RCC 7860 (cell line): ENCODE data around the gene SLX9.

Source experiments
- DNase-seq: peaks from one replicate; pipeline ENCODE4 v3.0.0-alpha.2; 2015; ENCODE audit warnings: low spot score
- FAIRE-seq: peaks from 2 replicates; lab custom pipeline; 2012; peaks lifted over from hg19 to GRCh38; lab: Jason Lieb, UNC

Gene SLX9

DNA sequence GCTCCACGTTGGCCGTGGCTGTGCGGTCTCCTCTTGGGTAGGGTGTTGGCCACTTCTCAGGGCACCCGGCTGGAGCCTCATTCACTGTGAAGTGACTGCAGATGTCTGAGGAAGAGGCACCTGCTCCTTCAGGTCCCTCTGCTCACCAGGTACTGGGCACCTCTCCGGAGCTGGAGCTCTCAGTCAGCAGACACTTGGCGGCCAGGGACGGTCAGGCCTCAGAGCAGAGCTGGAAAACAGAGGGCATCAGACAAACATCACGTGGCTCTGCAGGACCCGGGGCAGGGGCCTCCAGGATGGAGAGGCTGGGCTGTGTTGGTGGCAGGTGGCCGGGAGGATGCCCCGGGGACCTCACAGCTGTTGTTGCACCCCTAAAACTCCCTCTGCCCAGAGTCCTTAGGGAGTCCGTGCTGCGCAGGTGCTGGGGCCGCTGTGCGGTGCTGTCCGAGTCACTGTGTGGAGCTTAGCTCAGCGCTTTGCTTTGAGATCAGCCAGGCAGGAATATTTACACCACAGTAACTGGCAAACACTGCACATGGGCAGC is 59.7 kb downstream of the SLX9 start:
- FAIRE-seq (no peak), DNase-seq (no peak)

DNA sequence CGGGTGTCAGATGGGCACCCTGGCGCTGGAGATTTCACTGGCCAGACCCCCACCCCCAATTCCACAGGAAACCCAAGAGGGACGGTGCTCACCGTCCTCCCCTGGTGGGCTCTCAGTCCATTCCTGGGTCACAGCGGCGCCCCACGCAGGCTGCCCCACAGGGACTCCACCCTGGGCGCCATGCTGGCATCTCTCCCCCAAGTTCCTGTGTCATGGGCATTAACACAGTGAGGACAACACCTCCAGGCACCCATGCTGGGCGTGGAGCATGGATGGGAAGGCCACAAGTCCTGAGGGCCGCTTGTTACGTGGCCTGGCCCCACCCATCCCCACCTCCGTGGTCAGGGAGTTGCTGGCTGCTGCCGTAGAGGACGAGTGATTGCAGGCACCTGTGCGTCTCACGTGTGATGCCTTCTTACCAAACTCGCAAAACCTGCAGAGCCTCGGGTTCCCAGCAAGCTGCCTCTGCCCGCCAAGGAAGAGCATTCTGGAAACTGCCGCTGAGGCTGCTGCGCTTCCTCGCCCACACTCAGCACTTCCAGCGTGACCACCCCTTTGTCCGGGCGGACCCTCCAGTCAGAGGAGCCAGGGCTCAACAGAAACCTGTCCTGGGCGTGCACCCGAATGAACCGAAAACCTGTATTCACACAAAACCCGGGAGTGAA is 60.3 kb downstream of the SLX9 start:
- no peak for DNase-seq
- FAIRE-seq: no peak

DNA sequence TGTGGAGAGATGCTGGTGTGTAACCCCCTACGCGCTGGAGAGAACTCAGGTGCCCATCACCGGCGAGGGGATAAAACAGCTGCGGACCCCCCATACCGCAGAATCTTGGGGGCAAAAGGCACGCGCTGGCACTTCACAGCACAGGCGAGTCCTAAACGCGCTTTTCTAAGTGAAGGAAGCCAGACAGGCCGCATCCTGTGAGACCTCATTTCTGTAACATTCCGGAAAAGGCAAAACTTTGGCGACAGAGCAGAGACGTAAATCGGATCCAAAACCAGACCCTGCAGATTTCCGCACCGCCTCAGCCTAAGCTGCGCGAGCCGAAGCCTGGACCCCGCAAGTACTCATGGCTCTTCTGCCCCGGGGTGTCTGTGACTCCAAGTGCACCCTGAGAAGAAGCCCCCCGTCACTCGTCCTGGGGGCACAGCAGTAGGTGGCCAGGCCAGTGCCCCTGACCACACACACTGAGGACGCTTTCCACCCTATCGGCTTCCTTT is 60.9 kb downstream of the SLX9 start:
- no peak for FAIRE-seq
- DNase-seq: no peak

DNA sequence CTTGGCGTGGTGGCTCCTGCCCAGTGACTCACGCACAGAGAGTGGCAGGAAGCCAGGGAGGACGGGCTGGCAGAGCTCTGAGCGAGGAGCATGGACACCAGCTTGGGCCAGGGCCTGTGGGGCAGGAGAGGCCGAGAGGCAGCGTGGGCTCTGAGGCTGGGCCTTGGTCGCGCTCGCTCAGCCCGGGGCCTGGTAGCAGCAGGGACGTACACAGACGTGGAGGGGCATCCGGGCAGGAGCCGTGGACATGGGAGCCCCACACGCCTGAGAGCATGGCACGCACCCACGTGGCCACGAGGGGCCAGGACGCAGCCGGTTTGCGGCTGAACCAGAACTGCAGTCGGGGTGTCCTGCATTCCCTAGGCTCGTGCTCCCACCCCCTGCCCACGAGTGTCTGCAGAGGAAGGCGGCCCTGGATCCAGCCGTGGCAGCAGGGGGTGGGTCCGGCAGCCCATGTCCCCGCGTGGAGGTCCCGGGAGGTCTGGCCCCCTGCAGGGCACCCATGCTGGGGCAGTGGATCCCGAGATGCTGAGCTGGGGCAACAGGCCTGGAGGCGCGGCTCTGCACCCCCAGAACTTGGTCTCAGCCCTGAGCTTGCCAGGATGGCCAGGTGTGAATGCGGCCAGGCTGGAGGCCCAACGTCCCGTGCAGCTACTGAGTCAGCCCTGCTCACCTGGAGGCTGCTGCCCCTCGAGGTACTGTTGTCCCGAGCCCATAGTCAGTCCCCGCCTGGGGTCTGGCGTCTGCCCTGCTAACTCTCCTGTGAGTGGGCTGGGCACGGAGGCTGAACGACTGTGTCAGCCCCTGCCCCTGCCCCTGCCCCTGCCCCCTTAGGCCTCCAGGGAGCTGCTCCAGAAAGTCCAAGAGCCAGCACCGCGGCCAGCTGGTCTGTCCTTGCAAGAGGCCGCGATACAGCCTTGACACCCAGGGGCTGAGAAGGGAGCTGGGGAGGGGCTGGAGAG is 61.6 kb downstream of the SLX9 start:
- peak; percentile 71 for DNase-seq

DNA sequence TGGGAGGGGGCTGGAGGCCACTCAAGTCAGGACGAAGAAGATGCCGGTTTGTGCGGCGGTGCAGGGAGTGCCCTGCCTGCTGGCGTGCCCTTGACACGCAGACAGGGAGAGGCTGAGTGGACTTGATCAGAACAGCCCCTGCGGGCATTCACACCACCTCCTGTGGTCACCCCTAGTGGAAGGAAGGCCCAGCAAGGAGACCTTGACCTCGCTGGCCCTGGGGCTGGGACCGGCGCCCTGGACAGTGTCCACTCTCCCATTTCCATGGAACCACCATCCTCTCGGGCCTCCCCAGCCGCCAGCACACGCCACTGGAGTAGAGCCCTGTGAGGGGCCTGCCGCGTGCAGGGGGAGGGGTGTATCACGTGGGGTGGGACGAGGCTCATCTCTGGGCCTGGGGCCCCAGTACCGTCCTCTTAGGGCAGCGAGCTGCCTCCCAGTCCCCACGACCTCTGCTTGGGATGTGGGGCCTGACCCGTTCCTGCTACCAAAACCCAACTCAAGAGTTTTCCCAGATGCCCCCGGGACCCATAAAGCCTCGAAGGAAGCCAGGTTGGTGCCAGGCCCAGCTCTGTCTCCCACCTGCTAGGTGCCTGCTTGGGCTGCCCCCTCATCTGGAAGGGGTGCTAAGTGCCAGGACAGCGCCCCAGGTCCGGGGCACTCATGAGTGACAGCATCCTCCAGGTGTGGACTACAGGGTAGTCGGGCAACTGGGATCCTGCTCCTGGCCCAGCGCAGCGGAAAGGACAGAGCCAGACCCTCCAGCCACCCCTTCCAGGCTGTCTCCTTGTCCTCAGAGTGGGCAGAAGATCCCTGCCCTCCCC is 62.8 kb downstream of the SLX9 start:
- DNase-seq (no peak), FAIRE-seq (no peak)

More for the DNA sequence above, 61.6 kb downstream of the SLX9 start:
- FAIRE-seq: peak; percentile 42

DNA sequence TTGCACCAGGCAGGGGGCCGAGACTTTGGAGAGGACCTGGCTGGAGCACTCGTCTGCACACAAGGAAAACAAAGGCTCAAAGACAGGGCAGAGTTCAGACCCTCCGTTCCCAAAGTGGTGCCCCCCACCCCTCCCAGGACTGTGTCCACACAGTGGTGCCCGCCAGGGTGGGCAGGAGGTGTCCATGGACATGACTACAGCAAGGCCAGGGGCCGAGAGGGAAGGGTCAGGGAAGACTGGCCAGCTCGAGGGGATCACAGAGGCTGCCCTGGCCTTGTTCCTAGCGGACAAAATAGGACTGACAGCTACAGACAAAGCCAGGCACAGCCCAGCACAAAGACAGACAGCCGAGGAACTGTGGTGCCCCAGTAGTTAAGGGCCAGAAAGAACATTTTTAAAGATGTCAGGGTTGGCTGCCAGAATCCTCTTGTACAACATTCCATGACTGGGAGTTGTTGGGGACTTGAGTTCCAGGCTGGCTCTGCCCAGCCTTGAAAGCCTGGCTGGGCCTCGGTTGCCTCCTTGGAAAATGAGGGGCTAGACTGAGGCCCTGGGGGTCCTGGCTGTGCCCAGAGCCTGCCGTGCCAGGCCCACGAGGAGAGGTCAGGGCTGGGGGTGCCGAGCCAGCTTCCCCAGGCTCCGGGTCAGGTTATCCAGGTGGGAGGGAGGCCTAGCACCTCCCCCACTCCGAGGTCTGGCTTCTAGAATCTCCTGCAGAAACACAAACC is 63.7 kb downstream of the SLX9 start:
- FAIRE-seq: no peak
- no peak for DNase-seq

DNA sequence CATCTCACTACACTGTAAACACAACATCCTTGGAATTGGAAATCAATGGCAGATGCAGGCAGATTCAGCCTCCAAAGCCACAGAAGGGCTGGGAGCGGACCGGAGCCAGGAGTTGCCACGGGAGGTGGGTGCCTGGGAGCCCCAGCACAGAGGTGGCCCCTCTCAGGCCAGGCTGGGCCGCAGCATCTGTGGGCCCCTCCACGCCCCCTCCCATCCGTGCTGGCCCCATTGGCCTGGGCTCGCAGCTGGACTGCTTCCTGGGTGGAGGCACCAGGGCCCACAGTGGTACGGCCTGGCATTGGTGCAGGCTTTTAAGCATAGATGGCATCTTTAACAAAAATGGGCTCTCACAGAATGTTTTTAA is 64.2 kb downstream of the SLX9 start:
- DNase-seq: no peak
- no peak for FAIRE-seq

DNA sequence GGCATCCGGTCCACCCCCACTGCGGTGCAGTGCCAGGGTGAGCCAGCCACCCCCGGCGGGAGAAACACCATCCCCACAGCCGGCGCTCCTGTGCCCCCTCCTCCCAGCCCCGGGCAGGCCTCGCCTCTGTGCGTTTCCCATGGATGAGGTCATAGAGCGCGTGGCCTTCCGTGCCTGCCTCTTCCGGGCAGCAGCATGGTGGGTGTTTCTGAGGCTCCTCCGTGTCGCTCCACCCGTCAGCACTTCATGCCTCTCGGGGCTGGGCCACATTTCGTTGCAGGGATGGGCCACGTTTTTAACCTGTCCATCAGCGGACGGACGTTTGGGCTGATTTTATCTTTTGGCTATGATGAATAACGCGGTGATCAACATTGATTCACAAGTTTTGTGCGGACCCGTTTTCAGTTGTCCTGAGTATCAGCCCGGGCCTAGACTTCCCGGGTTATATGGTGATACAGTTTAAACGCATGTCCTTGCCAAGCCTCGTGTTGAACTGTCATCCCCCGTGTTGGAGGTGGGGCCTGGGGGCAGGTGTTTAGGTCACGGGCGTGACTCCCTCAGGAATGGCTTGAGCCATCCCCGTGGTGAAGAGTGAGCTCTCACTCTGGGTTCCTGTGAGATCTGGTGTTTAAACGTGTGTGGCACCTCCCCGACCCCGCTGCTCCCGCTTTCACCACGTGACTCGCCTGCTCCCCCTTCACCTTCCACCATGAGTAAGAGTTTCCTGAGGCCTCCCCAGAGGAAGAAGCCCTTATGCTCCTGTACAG is 64.8 kb downstream of the SLX9 start:
- FAIRE-seq: no peak

DNA sequence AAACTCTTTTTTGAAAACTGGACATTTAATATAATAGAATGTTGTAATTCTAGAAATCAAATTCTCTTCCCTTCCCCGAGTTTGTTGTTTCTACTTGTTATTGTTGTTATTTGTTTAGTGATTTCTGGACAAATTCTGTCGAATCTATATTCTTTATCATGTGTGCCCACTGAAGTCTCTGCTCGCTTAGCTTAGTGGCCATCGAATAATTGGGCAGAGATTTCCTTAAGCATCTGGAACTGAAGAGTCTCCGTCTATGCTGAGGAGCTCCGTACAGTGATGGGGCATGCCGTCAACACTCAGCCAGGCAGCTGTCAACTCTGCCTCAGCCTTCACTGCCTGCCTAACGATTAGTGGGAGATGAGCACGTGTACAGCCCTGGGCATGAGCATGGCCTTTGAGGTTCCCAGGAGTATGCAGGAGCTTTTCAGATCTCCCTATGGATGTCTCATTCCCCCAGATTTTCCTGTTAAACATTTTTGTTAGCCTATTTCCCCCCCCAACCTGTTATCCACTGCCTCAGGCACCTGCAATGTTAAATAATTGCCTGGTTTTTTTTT is 66.8 kb downstream of the SLX9 start:
- FAIRE-seq (no peak), DNase-seq (no peak)

More for the DNA sequence above, 64.8 kb downstream of the SLX9 start:
- DNase-seq: peak; percentile 20

DNA sequence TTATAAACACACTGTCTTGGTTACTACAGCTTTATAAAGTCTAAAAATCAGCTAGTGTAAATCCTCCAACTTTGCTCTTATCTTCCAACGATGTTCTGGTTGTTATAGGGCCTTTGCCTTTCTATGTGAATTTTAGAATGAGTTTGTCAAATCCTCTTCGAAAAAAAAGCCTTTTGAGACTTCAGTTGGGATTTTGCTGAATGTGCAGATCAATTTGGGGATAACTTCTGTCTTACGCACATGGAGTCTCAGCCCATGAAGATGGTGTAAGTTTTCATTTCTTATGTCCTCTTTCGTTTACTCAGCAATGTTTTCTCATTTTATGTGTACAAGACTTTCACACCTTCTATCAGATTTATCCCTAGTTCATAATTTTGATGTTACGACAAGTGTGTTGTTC is 69.8 kb downstream of the SLX9 start:
- DNase-seq (no peak), FAIRE-seq (no peak)

DNA sequence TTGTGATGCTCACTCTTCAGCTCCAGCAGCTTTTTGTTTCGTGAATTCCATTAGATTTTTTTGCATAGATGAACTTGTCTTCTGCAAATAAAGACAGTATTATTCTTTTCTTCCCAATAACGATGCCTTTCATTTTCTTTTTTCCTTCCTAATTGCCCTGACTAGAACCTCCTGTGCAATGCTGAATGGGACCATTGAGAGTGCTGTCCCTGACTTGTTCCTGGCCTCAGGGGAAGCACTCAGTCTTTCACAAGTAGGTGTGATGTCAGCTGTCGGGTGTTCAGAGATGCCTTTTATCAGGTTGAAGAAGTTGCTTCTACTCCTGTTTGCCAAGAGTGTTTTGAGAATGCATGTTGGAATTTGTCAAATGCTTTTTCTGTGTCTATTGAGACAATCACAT is 70.3 kb downstream of the SLX9 start:
- DNase-seq: no peak
- FAIRE-seq: no peak

DNA sequence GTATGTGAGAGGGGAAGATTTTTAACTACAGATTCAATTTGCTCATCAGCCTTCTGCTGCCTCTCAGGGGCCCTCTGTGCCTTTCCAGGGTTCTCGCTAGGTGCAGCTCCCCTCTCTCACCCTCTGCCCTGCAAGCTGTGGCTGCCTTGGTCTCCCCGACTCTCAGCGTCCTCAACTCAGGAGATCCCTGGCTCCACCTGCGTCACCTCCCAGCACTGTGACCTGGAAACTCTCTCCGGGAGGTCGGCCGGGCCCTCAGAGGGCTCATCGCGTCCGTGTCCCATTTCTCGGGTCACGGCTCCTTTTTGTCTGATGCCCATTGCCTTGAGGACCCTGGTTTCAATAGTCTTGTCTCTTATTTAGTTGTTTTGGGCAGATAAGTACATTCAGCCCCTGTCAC is 71.0 kb downstream of the SLX9 start:
- no peak for DNase-seq
- FAIRE-seq: no peak

DNA sequence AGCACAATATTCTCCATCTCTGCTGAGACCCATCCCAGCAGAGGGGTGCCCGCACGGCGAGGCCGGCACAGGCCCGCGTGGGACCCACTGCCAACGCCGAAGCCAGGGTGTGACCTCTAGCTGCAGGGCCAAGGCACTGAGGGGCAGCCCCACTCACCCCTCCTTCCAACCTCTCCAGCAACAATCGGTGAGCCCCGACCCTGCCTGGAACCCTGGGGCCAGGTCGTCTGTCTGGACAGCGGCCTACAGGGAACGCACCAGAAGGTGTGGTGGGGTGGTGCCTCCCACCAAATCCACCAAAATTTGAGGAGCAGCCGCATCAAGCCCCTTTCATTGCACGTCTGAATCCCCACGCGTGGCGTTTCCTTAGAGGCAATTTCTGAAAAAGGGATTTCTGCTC is 71.6 kb downstream of the SLX9 start:
- FAIRE-seq (no peak), DNase-seq (no peak)

DNA sequence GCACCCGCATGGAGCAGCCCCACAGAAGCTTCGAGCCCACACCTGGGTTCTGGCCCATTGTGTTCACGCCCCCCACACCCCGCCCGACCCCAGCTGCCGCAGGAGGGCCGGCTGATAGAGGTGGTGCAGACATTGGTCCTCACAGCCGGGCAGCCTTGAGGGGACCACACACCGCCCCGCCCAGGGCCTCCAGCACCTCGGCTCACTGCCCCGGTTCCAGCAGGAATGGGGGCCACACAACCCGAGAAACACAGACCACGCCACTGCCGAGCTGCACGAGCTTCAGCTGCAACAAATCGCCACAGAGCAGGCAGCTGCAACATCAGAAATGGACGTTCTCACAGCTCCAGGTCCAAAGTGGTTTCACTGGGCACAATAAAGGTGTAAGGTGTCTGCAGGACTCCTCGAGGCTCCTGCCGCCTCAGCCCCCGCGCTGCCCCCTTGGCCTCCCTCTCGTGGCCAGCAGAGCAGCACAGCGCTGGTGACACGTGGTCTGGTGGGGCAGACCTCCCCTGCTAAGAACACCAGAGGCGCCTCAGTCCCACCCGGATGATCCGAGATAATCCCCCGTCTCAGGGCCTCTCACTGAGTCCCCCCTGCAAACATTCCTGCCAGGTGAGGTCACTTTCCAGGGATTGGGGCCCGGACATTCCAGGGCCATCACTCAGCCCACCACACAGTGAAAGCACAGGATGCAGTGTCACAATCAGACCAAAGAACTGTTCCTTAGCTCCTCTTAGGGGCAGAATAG is 72.3 kb downstream of the SLX9 start:
- FAIRE-seq: peak; percentile 88
- DNase-seq: peak; percentile 96

DNA sequence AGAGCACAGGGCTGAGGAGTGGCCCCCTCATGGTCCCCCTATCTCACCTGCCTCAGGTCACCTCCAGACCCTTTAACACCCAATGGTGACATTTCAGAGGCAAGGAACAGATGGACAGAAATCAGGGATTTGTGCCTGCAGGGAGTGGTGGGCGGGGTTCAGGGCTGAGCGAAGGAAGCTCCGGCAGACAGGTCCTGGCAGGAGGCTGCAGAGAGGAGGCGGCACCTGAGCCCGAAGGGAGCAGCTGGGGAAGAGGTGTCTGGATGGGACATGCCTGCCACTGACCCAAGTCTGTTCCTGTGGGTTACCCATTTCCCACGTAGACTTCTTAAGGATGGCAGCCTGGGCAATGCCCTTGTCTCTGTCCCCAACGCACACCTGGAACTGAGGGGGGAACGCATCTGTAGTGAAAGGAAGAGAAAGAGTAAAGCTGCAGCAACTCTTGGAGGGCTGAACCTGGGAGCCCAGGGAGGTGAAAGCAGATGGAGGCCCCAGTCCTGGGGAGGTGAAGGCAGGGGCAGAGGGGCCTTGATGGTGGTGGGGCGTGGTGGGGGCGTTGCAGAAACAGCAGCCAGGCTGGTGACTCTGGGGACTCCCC is 72.9 kb downstream of the SLX9 start:
- no peak for DNase-seq

DNA sequence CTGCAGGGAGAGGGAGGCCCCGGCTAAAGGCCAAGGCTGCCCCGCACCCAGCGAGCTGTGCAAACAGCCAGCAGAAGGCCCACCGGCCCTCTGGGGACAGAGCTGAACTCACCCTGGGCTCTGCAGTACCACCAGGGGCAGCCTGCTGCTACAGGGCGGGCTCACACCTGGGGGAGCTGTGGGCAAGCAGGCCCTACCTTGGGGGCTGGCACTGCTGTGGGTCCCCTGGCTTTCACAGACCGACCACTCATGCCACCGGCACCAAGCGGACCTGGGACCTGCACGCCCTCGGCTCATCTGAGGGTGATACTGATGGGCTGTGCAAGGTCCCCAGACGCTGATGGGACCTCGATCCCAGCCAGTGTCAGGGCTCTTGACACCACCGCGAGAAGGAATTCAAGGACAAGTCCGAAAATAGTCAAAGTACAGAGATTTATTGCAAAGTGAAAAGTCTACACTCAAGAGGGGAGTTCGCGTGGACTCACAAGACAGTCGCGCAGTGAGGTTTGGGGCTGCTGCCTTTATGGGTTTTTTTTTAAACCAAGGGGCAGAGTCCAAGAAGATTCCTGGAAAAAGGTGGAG is 73.5 kb downstream of the SLX9 start:
- no peak for DNase-seq
- FAIRE-seq: no peak

More for the DNA sequence above, 72.9 kb downstream of the SLX9 start:
- no peak for FAIRE-seq

DNA sequence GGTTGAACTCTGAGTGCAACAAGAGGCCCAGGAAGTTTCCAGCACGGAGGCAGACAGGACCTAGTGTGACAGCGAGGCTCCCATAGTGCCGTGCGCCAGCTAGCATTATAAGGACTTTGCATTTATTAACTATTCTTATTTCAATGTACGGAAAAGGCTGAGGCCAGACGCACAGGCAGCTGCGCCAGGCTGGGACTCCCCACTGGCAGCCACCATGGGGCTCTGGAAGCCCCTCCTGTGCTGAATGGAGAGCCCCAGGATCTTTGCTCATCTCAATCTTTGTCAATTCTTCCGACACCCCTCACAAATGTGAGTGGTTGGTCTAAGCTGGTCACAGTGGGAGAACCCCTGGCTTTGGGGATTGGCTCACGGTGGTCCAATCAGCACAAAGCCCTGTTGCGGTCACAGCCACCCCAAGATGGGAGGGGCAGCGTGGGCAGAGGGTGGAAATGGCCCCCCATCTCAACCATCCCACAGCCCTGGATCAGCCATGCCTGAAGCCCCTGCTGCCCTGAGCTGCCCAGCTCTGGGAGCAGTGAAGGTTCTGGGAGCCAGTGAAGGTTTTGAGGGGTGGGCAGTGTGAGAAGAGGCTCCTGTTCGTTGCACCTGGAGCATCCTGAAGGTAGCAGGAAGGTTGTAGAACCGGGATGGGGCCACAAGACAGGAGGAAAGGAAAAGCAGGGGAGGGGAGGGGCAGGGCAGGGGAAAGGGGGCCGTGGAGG is 75.1 kb downstream of the SLX9 start:
- DNase-seq (no peak), FAIRE-seq (no peak)
